ENCODE data around the gene VWA7.
"Not testable (repeated sequence)": the region's sequence is repeated elsewhere in the genome, so short reads cannot be mapped to it uniquely, and the experiment has no call there.

The VWA7 gene

GRCh38 chr6:31821301-31822035 is 44.3 kb upstream of the VWA7 start:
- peaks cover 16% of the 10 kb centered on the region for H3K36me3 Mint-ChIP-seq (ENCODE audit: low read depth)
- peaks cover 53% of the 10 kb centered on the region for H3K4me1 Mint-ChIP-seq
- H3K9me3 Mint-ChIP-seq, result peaks cover 25% of the 10 kb centered on the region
- peak; percentile 58 for DNase-seq
- H3K27me3 Mint-ChIP-seq (ENCODE audit: low read depth, poor library complexity), result peaks cover 9% of the 10 kb centered on the region
- peak overlapping the region; percentile 94 for H3K27ac Mint-ChIP-seq
- peak overlapping the region; percentile 87 for H3K4me3 Mint-ChIP-seq
- TF ChIP-seq CTCF (IDR thresholded peaks at IDR 0.05), result no peak

- Mint-ChIP-seq H3K36me3 (ENCODE audit: low read depth) (peaks cover 19% of the 10 kb centered on the region), H3K9me3 (peaks cover 28% of the 10 kb centered on the region)
Observed at GRCh38 chr6:31820399-31820798, 43.3 kb upstream of the VWA7 start.

GRCh38 chr6:31819871-31820299 is 42.8 kb upstream of the VWA7 start:
- DNase-seq, result no peak
- Mint-ChIP-seq H3K27ac (peak overlapping the region; percentile 44), H3K36me3 (ENCODE audit: low read depth) (peaks cover 22% of the 10 kb centered on the region), H3K4me1 (peaks cover 48% of the 10 kb centered on the region), H3K27me3 (ENCODE audit: low read depth, poor library complexity) (peaks cover 9% of the 10 kb centered on the region), H3K9me3 (peaks cover 33% of the 10 kb centered on the region), H3K4me3 (peak overlapping the region; percentile 26)
- no peak for TF ChIP-seq CTCF (IDR thresholded peaks at IDR 0.05)

More at GRCh38 chr6:31820399-31820798, 43.3 kb upstream of the VWA7 start:
- H3K27ac Mint-ChIP-seq; H3K27me3 Mint-ChIP-seq (ENCODE audit: low read depth, poor library complexity); DNase-seq: not testable (repeated sequence)
- H3K4me3 Mint-ChIP-seq, result peak overlapping the region; percentile 87
- H3K4me1 Mint-ChIP-seq, result peaks cover 48% of the 10 kb centered on the region

GRCh38 chr6:31817929-31818511 is 40.9 kb upstream of the VWA7 start:
- Mint-ChIP-seq H3K4me3 (peak overlapping the region; percentile 68), H3K9me3 (peaks cover 35% of the 10 kb centered on the region), H3K36me3 (ENCODE audit: low read depth) (peaks cover 22% of the 10 kb centered on the region), H3K27me3 (ENCODE audit: low read depth, poor library complexity) (peaks cover 11% of the 10 kb centered on the region), H3K4me1 (peaks cover 51% of the 10 kb centered on the region)
- not testable (repeated sequence) for H3K27ac Mint-ChIP-seq, DNase-seq

GRCh38 chr6:31817133-31817928 is 40.2 kb upstream of the VWA7 start:
- not testable (repeated sequence) for H3K27ac Mint-ChIP-seq; DNase-seq; H3K27me3 Mint-ChIP-seq (ENCODE audit: low read depth, poor library complexity)
- peak overlapping the region; percentile 68 for H3K4me3 Mint-ChIP-seq
- H3K9me3 Mint-ChIP-seq, result peaks cover 35% of the 10 kb centered on the region
- peaks cover 44% of the 10 kb centered on the region for H3K4me1 Mint-ChIP-seq
- peaks cover 22% of the 10 kb centered on the region for H3K36me3 Mint-ChIP-seq (ENCODE audit: low read depth)

- peak within 1 kb of the TSS; percentile 81 for H3K4me3 Mint-ChIP-seq
- TF ChIP-seq CTCF (IDR thresholded peaks at IDR 0.05), result no peak
- H3K27ac Mint-ChIP-seq, result peak within 1 kb of the TSS; percentile 99
- DNase-seq, result peak; percentile 86
- peaks cover 22% of the 10 kb centered on the region for H3K36me3 Mint-ChIP-seq (ENCODE audit: low read depth)
- H3K9me3 Mint-ChIP-seq, result peaks cover 35% of the 10 kb centered on the region
- peaks cover 30% of the 10 kb centered on the region for H3K4me1 Mint-ChIP-seq
- H3K27me3 Mint-ChIP-seq (ENCODE audit: low read depth, poor library complexity), result peaks cover 10% of the 10 kb centered on the region
Observed at GRCh38 chr6:31815025-31815838, 38.1 kb upstream of the VWA7 start, which contains the start of the genes HSPA1A and HSPA1L. Gene HSPA1A (plus strand): TSS chr6:31815543. CDS start chr6:31815757, 214 bp downstream. Gene HSPA1L (minus strand): TSS chr6:31815283. CDS start chr6:31811972, 3,311 bp downstream.
